Measurements from ENCODE around the gene SH3RF3.

SH3RF3 gene

GRCh38 chr2:109433486-109433885 is 304.5 kb downstream of the SH3RF3 start:
- TF ChIP-seq POLR2A (IDR thresholded peaks at IDR 0.05; ENCODE audit: low read length) (no peak), GATA1 (IDR thresholded peaks at IDR 0.05; ENCODE audit: low read depth, low read length) (no peak)
- DNase-seq: no peak

GRCh38 chr2:109433926-109434325 is 304.9 kb downstream of the SH3RF3 start:
- TF ChIP-seq GATA1 (IDR thresholded peaks at IDR 0.05; ENCODE audit: low read depth, low read length) (no peak), POLR2A (IDR thresholded peaks at IDR 0.05; ENCODE audit: low read length) (no peak)
- DNase-seq: no peak

DNA sequence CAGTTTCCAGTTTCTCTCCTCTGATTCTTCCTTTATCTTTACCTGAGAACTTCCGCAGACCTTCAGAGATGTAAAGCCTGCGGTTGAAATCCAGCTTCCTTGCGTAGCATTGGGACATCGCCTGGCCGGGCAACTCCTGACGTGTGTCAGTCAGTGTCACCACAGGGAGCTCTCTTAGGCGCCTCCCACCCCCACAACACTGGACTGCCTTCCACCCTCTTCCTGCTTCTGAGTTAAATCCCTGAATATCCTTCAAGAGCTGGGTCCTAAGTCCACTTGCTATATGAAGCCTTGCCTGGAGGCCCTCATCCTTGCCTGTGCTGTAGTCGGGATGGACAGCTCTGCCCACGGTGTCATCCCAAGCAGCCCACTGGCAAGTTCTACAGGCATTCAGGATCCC is 305.3 kb downstream of the SH3RF3 start:
- TF ChIP-seq POLR2A (IDR thresholded peaks at IDR 0.05; ENCODE audit: low read length) (no peak), GATA1 (IDR thresholded peaks at IDR 0.05; ENCODE audit: low read depth, low read length) (no peak)
- no peak for DNase-seq

DNA sequence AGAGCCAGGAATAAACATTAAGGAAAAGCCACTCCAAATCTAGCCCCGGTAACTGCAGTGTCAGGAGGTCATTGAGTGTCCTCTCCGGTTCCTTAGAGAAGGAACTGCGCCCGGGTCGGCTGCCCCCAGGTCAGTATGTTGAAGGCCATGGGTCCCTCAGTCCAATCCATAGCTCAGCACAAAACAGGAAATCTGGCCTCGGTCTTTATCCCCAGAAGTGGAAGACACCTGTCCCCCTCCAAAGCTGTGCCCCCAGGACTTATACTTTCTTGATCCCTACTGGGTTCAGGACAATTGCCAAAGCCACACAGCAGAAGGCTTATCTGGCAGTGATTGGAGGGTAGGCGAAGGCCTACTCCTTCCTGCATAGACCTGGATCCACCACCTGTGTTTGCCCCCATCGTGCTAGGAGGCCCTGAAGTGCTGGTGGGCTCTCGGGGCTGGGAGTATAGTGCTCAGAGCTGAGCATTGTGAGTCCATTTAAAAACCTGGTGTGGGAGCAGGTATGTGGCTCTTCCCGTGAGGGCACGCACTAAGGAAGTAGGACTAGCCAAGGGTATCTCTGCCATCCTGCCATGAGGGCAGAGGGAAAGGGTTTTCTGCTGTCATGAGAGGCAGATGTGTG is 306.2 kb downstream of the SH3RF3 start:
- no peak for TF ChIP-seq POLR2A (IDR thresholded peaks at IDR 0.05; ENCODE audit: low read length)
- no peak for TF ChIP-seq GATA1 (IDR thresholded peaks at IDR 0.05; ENCODE audit: low read depth, low read length)
- DNase-seq: no peak

DNA sequence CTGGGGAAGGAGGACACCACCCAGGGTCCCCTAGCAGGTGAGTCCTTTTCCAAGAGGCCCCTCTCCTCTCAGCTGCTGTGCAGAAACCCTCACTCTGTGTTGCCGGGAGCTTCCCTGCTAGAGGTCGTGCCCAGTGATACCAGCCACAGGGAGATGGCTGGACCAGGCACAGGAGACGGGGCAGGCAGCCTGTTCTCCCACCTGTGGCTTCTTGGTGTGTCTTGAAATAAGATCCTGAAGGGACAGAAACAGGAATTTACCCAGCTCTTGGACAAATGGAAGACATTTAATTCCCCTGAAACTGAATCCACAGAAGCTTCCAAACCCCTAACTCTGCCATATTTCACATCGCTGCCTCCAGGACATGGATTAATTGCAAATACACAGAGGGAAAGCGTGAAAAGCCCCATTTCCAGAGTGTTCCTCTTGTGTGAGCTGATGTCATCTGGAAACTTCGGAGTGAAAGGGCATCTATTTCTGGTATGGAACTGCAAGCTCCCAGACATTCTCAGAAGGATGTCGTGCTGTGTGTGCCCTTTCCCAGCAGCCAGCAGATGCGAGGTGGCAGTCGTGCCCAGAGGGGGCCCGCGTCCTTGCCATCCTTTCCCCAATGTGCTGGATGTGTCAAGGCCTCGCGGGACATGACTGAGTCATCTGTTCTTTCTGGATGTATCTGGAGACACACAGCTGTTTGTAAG is 307.0 kb downstream of the SH3RF3 start:
- TF ChIP-seq GATA1 (IDR thresholded peaks at IDR 0.05; ENCODE audit: low read depth, low read length) (no peak), POLR2A (IDR thresholded peaks at IDR 0.05; ENCODE audit: low read length) (no peak)
- no peak for DNase-seq

- TF ChIP-seq POLR2A (IDR thresholded peaks at IDR 0.05; ENCODE audit: low read length) (no peak), GATA1 (IDR thresholded peaks at IDR 0.05; ENCODE audit: low read depth, low read length) (no peak)
- no peak for DNase-seq
Measured at GRCh38 chr2:109436610-109437225, 307.7 kb downstream of the SH3RF3 start.

DNA sequence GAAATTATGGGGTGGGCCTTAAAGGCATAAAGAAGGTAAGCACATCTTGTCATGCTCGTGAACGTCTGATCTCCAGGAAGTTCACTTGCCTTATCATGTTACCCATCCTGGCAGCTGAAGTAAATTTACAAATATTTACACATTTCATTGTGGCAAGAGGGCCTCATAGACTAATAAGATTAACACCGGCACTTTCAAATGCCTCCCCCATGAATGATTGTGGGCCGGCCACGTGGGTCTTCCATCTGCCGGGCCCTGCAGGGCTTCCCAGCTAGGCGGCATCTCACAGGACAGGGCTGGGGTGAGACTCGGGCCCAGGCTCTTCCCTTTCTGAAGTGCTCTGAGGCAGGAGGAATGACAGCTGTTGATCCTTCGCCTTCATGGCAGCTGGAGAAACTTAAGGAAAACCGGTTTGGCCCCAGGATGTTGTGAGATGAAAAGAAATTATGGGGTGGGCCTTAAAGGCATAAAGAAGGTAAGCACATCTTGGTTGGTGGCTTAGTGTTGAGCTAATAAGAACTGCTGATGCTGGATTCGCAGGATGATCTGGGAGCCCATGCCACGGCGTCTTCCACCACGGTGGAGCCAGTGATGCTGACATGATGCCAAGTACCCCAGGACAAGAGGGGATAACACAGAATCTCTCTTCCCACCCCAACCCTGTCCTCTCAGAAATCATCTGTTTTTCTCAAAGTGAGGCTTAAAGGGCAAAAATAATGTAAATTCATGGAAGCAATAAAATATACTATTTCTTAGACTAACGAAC is 308.5 kb downstream of the SH3RF3 start:
- DNase-seq: no peak
- TF ChIP-seq GATA1 (IDR thresholded peaks at IDR 0.05; ENCODE audit: low read depth, low read length) (no peak), POLR2A (IDR thresholded peaks at IDR 0.05; ENCODE audit: low read length) (no peak)

DNA sequence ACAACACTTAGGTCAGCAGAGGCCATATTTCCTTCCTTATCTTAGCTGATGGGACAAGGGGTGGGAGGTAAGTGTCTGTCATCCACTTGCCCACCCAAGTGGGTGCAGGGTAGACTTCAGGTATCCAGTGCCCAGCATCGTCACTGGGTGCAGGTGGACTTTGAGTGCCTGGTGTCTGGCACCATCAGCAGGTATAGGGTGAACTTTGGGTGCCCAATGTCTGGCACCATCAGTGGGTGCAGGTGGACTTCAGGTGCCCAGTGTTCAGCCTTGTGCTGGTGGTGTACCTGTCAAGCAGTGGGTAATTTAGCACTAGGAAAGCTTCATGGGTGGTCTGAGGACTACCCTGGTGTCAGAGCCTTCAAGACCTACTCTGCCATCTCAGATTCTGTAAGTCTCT is 309.1 kb downstream of the SH3RF3 start:
- TF ChIP-seq GATA1 (IDR thresholded peaks at IDR 0.05; ENCODE audit: low read depth, low read length) (no peak), POLR2A (IDR thresholded peaks at IDR 0.05; ENCODE audit: low read length) (no peak)

DNA sequence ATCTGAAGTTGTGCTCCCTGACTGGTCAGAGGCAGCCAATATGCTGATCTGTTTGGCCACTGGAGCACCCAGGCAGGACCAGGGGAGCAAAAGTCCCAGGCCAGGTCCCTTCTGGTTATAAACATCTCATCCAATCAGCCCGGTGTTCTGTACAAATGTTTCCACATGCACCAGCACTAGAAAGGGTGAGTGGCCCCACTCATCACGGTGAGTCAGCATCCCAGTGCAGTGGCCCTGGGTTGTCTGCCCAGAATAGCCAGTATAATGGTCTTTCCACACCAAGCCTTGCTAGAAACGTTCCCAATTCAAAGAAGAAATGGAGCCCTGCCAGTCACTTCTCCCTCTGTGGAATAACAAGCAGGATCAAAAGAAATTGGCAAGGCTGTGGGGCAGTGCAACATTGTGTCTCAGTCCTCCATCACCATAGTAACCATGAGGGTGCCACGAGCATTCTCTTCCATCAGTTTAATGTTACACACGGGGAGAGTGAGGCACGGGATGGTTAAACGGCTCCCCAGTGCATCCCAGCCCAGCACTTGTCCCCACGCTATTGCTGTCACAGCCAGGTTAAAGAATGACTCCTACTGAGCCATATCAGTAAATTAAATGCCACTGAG is 309.9 kb downstream of the SH3RF3 start:
- DNase-seq: no peak
- no peak for TF ChIP-seq GATA1 (IDR thresholded peaks at IDR 0.05; ENCODE audit: low read depth, low read length)
- TF ChIP-seq POLR2A (IDR thresholded peaks at IDR 0.05; ENCODE audit: low read length): no peak

More for the DNA sequence above, 309.1 kb downstream of the SH3RF3 start:
- no peak for DNase-seq

DNA sequence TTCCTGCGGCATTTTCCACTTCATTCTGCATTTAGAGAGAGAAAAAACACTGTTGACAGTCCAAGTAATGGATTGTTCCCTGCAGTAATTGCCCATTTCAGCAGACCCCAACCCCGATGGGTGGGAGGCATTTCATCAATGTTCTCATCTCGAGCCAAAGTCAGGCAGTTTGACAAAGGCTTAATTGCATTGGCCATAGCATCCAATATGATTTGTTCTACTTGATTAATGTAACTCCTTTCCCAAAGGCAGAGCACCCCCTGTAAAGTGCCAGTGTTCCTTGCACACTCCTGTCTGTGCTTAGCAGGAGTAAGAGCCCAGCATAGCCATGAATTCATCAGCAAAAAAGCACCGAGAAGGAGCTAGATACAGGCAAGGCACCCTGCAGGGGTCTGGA is 310.4 kb downstream of the SH3RF3 start:
- TF ChIP-seq GATA1 (IDR thresholded peaks at IDR 0.05; ENCODE audit: low read depth, low read length): no peak
- TF ChIP-seq POLR2A (IDR thresholded peaks at IDR 0.05; ENCODE audit: low read length): no peak
- DNase-seq: no peak

DNA sequence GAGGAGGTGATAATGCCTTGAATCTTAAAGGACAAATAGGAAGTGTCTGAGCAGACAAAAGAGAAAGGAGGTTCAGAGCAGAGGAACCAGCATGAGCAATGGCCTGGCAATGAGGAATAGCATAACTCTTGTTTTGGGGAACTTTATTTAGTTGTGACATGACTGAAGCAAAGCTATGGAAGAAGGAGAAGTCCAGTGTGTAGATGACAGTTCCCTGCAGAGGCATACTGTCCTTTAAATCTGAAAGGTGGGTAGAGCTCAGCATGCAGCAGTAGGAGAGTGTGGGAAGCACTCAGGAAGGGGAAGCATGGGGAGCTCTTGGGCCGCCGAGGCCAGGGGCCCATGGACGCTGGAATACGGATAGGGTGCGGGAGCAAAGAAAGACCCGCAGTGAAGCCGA is 311.0 kb downstream of the SH3RF3 start:
- TF ChIP-seq POLR2A (IDR thresholded peaks at IDR 0.05; ENCODE audit: low read length) (no peak), GATA1 (IDR thresholded peaks at IDR 0.05; ENCODE audit: low read depth, low read length) (no peak)
- DNase-seq: no peak

GRCh38 chr2:109440499-109441156 is 311.6 kb downstream of the SH3RF3 start:
- no peak for DNase-seq
- TF ChIP-seq GATA1 (IDR thresholded peaks at IDR 0.05; ENCODE audit: low read depth, low read length) (no peak), POLR2A (IDR thresholded peaks at IDR 0.05; ENCODE audit: low read length) (no peak)

DNA sequence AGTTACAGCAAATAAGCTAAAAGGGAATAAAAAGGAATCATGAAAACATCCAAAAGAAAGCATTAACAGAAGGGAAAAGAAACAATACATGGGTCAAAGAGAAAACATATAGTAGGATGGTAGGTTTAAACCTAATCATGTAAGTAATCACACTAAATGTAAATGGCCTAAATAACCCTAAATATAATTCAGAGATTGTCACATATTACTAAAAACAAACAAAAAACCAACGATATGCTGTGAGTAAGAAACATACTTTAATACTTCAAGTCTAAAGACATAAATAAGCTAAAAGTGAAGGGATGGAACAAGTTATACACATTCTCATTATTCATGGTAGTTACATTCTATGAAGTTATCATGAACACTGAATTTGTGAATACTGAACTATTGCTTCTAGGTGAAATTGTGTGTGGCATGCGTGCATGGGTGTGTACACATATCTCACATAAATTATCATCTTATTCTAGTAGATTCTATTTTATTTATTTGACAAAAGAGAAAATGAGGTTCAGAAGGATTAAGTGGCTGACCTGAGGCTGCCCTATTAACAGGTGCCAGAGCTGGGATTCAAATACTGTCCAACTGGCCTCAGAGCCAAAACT is 313.8 kb downstream of the SH3RF3 start:
- DNase-seq: no peak
- no peak for TF ChIP-seq GATA1 (IDR thresholded peaks at IDR 0.05; ENCODE audit: low read depth, low read length)
- no peak for TF ChIP-seq POLR2A (IDR thresholded peaks at IDR 0.05; ENCODE audit: low read length)
